HG03196 (cell line): ENCODE measurements around the gene MKI67.

Experiments
- ATAC-seq: cut with Tn5 transposase; IDR thresholded peaks from one replicate; pipeline ENCODE4 v1.9.1; 2021; ENCODE audit not compliant: unreplicated experiment

The MKI67 gene

DNA sequence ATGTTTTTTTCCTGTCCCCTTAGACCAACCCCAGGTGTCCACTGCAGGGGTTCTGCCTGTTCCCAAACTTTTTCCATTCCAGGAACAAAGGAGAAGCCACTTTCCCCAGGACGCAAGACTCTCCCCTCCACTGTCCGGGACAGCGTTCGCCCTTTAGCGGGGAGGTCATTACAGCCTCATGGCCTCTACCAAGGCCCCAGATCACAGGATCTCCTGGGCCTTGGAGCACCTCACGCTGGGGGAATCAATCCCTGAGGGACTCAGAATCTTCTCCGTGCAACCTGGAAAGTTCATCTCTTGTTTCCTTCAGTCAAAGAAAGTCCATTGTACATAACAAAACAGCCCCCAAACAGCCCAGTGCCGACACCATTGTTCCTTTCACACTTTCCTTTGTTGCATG, 41.2 kb downstream of the MKI67 start:
- ATAC-seq: no peak

DNA sequence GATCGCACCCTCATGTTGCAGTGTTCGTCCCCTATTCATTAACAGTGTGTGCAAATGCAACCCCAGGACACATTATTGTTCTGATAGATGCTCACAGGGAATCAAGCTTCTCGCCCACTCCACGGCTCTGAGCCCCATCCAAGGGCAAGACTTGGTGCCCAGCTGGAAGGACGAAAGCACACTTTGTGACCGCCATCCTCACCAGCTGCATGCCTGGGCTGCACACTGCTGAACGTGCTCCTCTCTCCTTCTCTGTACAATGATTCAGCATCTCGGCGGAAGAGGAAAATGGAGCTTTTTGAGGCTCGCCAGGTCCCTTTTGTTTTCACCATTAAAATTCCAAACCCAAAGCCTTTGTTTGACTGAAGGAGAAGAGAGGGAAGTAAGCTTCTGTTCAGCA, 41.9 kb downstream of the MKI67 start:
- ATAC-seq: no peak

DNA sequence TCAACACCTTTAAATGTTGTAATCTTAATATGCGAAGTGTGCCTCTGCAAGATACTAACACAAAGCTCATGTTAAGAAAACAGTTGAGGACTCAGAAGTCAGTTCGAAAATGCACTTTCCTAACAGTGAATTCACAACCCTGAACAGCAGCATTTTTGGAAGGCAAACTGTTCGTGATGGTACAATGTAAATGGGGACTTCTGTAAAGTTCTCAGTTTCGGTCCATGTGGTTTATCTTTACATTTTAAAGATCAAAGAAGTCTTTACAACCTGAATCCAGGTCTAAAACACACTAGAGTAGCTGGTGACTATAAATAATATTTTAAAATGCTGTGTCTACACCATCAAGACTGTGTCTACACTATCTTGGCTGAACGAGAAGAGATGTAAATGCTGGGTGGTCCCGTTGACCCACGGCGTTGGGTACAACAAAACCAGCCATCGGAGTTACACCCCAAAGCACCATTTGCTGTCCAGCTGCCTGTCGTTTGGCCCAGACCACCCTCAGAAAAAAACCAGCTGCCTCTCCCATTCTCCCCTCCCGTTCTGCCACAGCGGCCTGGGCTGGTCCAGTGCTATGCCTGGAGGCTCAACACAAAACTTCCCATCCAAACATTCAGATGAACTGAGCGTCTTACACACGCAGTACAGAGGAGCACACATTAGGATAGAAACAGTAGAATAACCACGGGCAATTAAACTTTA, 42.9 kb downstream of the MKI67 start:
- no peak for ATAC-seq

DNA sequence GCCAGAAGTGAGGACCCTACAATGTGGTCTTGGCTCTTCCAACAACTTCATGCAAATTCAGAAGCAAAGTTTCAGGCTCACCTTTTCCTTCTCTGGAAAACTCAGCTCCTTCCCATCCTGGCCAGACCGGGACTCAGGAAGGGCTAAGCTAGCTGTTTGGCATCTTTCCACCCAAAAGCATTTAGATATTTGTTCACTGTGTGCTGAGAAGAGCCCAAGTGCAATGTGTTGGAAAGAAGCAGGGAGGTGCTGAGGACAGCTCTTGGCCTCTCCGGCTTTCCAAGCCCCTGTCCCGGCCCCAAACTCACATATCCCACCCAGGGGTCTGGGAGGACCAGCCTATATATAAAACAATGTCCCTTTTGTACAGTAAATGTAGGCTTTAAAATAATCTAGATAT, 44.5 kb downstream of the MKI67 start:
- no peak for ATAC-seq

DNA sequence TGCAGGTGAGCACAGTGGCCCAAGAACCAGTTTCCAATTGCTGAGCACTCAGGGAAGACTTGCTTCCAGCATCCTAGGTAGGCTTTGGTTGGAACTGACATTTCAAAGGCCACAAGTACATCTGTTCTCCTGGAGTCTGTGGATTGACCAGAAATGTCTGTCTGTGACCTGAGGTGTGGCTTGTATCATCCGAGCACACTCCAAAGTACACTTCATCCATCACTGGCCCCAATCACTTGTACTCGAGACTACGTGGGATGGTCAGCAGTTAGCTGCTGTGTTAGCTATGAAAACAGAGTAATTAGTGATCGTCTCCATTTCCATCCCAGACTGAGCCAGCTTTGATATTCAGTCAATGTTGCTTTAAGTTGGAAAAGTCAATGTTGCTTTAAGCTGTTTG, 45.0 kb downstream of the MKI67 start:
- ATAC-seq: no peak

DNA sequence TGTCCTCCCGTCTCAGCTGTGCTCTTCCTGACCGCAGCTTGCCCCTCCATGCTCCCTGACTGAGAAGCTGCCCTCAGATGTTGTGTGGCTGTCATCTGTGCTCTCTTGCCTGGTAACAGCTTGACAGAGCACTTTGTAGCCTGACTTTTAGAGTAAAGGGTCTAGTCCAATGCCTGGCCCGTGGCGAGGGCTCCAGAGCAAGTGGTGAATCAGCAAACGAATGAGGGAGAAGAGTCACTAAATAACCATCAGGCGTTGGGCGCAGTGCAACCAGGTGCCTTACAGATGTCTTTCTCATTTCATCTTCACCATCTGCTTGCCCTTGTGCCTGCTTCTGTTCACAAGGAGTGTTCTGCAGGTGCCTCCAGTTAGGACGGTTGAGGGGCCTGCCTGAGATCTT, 45.6 kb downstream of the MKI67 start:
- no peak for ATAC-seq

DNA sequence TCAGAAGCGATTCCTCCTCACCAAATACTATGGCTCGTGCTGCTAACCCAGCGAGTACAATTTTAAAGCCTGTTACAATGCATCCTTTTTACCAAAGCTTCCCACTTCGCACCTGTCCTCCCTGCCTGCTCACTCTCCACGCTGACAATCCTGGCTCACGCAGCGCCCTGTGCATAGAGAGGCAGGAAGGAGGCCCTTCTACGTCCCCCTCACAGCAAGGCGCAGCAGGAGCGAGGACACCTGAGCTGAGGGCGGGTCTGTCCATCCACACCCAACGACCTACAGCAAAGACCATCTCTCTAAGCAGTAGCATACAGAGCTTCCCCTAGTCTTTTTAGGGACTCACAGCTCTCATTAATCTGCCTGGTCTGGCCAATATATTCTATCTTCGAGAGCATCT, 46.0 kb downstream of the MKI67 start:
- ATAC-seq: no peak

DNA sequence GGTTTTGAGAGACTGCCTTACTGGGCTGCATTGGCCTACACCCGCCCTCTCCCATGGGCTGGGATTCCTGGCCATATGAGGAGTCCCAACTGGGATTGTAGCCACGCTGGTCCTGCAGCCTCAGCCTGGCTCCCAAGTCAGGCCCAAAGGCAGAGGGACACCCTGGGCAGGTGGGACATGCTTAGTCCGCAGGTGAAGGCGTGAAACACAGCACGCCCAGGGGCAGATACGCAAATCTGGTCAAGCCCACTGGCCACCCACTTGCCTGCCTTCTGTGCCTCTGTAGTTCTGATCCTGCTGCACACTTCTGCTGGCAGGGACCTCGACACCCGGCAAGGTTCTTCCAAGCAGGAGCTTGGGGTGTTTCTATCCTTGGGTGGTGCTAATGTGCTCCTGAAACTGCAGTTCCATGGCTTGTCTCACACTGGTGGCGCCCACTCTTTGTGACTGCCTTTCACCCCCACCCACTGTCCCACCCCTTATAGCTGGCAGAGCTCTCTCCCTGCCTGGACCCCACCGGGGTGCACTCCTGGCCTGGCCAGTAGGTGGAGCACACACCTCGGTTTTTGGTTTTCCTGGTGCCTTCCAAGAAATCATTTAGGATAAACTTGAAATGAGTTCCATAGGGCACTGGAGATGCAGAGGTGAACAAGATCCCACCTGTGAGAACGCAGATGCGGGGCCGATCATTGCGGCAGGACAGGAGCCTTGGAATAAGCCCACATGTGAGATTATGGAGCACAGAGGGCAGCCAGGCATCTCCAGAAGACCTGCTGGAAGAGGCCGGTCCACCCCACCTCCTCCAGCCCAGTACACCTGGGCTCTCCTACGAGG, 47.9 kb downstream of the MKI67 start:
- no peak for ATAC-seq

DNA sequence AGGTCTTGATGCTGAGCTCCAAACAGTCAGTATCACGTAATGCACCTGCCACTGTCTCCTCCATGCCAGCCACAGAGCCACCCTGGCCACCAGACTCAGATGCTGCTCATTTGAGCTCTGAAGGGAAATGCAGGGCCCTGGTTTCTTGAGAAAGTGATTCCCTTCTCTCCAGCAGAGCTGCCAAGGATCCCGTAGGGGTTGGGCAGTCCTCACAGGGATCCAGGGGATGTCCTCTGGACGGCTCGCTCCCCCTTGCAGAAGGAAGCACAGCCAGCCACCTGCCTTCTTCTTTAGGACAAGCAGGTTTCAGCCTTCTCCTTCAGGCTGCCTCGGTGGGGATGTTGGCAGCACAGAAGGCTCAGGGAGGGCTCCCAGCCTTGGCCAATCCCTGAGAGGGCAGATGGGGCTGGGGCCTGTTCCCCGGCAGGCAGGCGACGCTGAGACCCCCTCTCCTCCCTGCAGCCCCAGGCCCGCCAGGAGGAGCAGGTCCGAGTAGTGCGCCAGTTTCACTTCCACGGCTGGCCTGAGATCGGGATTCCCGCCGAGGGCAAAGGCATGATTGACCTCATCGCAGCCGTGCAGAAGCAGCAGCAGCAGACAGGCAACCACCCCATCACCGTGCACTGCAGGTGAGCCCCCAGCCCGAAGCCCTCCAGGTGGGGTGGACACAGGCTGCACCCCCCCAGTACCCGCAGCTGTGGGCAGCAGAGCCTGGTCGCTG, 48.9 kb downstream of the MKI67 start:
- ATAC-seq: no peak

DNA sequence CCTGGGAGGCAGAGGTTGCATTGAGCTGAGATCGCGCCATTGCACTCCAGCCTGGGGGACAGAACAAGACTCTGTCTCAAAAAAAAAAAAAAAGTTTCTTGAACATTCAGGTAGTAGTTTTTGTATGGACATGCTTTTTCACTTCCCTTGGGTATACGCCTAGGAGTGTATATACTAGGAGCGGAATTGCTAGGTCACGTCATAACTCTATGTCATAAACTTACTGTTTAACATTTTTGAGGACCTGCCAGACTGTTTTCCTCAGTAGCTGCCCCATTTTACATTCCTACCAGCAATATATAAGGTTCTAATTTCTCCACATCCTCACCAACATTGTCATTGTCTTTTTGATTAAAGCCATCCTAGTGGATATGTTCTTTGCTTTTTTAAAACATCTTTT, 51.6 kb downstream of the MKI67 start:
- ATAC-seq: no peak

DNA sequence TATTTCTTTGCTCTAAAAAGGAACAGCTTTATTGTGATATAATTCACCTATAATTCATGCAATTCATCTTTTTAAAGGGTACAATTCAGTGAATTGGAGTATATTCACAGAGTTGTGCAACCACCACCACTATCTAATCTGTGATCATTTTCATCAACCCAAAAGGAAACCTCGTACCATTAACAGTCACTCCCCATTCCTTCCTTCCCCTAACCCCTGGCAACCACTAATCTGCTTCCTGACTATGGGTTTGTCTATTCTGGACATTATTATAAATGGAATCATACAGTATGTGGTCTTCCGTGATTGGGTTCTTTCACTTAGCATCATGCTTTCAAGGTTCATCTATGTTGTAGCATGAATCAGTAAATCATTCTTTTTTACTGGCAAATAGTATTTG, 52.3 kb downstream of the MKI67 start:
- no peak for ATAC-seq

DNA sequence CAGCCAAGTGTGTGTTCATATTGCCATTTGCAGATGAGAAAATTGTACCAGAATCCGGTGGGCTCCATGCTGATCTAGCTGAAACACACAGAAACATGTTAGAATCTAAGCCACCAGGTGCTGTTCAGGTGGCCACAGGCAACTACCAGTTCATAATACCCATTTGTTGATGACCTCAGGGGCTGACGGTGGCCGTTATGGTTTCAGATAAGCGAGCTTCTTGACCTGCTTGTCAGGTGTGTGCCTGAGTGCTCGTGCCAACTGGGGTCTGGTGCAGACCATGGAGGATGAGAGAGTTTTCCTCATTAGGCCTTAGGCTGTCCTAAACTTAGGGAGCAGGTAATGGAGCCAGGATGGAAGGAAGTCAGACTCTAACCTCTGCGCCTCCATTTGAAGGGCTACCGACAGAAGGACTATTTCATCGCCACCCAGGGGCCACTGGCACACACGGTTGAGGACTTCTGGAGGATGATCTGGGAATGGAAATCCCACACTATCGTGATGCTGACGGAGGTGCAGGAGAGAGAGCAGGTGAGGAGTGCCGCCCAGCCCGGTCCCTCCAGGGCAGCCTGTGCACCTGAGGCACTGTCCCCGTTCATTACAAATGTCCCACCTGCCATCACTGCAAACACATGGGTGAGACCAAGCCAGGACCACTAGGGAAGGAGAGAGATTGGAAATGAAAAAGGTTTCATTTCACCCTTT, 53.1 kb downstream of the MKI67 start:
- no peak for ATAC-seq

DNA sequence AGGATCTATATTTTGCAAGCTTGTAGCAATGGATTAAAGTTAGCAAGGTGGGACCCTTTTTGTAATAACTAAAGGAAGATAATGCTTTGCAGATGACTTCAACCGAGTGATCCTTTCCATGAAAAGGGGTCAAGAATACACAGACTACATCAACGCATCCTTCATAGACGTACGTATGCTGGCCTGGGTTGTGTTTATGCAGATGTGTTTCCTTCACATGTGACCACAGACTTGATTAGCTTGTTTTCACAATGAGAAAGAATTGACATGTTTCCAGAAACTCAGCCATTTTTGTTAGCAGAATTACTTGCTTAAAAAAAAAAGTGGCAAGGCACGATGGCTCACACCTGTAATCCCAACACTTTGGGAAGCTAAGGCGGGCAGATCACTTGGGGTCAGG, 54.2 kb downstream of the MKI67 start:
- no peak for ATAC-seq

DNA sequence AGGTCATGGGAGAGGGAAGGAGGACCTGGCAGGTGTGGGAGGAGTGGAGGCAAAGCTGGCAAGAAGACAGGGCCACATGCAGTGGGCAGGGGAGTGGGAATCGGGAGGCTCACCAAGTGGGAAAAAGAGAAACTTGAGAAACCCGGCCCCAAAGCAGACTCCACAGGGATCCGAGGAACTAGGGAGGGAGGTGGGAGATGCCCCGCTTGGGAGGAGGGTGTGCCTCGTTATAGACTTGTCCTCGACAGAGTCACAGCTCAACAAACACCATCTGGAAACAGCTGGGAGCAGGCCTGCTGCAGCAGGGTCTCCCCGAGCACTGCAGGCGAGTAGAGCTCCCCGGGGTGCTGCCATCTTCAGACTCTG, 54.8 kb downstream of the MKI67 start:
- ATAC-seq: no peak

DNA sequence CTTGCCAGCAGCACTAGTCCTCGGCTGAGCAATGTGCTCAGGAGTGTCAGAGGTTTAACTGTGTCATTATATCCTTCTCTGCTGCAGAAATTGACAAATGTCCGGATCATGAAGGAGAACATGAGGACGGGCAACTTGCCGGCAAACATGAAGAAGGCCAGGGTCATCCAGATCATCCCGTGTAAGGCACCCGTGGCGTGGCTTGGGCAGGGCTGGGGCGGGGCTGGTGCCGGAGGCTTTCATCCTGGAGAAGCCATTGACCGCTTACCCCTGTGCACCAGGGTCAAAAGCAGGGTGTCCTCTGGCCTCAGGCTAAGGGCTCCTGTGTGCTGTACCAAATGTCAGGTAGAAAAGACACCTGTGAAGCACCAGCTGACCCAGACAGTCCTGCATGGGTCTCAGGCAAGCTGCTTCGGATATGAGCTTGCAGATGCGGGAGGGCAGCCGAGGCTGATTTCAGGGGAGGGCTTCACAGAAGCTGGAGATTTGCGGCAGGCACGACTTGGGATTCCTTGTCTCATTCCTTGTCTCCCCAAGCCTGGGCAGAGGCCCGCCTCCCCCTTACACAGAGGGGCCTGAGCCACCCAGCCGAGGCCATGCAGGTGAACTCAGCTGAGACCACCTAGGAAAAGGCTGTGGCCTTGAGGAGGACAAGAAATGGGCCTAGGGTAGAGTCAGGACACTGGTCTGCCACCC, 55.4 kb downstream of the MKI67 start:
- ATAC-seq: no peak

DNA sequence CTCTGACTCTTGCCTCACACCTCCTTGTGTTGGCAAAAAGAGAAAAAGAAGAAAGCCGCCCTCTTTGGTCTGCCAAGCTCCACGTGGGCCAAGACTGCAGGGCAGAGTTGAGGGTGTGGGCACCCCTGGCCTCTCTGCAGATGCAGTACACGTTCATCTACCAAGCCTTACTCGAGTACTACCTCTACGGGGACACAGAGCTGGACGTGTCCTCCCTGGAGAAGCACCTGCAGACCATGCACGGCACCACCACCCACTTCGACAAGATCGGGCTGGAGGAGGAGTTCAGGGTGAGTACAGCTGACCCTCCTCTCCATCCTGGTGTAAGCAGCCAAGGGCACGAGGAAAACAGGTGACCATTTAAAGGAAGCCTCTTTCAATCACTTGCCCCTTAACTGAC, 56.1 kb downstream of the MKI67 start:
- ATAC-seq: no peak

DNA sequence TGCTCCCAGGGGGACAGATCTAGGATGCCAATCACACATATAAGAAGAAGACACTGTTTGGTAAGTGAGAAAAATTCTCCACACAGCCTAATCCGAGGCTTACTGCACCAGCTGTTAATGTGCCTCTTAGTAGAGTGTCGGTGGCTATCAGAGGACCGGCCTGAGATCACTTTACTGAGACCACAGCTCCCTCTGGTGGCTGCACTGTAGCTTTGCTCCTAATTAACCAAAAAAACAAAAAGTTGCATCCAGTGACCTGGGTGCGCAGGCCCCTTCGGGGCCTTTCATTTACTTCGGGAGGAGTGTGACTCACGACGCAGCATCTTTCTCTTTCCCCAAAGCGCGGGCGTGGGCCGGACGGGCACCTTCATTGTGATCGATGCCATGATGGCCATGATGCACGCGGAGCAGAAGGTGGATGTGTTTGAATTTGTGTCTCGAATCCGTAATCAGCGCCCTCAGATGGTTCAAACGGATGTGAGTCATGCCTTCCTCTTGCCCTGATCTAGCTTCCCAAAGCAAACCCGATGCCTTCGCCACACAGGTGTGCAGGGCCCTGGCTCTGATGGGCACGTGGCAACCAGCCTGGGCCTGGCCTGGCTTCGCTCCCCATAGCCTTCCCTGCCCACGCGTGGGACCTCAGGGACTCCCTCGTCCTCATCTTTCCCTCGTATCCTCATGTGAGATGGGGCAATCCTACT, 56.7 kb downstream of the MKI67 start:
- ATAC-seq: peak; percentile 32

DNA sequence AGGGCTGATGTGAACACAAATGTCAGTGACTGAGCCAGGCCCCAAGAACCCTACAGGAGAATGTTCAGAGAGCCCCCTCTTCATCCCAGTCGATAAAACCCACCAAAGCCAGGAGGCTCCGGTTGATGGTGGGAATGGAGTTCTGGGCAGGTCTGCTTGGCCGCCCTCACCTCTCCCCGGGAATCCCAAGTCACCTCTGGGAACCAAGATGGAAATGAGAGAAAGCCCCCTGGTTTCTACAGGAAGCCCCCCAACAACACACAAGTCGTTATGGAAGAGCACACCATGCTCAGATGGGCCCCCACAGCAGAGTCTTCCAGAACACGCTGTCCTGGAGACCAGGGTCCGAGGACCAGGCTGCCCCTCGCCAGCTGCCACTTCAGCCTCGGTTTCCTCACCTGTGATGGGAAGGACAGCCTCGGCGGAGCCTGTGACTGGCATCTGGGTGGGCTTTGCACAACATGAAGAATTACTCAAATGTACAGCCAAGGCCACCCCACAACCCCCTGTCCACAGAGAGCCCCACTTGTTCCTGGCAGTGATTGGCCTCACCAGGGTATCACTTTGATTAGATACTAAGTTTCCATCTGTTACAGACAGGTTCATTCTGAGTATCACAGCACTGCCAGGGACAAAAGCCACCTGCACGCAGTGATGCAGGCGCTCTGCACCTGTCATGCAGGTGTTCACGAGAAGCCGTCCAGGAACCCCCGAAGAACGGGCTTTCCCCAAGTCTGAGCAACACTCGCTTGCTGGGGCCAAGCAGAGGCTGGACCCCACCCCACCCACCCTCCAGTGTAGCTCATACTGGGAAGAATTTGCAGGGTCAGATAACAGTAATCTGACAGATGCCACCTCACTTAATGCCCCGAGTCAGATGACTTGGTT, 57.6 kb downstream of the MKI67 start:
- no peak for ATAC-seq

DNA sequence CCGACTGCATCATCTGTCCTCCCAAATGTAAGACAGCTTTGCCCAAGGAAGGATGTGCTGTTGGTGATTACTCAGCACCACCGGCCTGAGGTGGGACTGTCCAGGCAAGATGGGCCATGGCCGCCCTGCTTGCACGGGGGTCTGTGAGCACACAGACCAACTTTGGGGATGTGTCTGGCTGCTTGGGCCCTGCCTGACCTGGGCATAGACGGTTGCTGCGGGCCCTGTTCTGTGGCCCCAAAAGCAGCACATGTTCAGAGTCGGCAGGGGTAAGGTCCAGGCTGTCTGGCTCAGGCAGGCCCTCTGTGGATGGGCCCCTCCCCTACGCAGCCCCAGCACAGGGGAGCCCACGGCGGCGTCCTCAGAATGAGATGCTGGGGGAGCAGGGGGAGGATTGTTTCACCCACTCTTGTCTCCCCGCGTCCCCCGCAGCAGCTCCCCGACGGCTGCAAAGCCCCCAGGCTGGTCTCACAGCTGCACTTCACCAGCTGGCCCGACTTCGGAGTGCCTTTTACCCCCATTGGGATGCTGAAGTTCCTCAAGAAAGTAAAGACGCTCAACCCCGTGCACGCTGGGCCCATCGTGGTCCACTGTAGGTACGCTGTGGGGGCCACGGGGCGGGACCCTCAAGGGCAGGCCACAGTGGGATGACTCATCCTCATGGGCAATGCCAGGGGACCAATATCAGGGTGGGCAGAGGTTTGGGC, 58.4 kb downstream of the MKI67 start:
- no peak for ATAC-seq
